Osteocyte (in vitro differentiated cells): ENCODE results near the gene PTPN2. TPM values are rescaled to one million over a fixed set of nuclear protein-coding genes. Genes with fewer than 3 reads are reported as not detected.
A peak's percentile ranks its signal among the peaks of the same experiment; 100 is the strongest.

ENCODE experiments used
- DNase-seq: peaks from one replicate; pipeline ENCODE4 v3.0.0; 2021; ENCODE audit warnings: mixed read lengths; ENCODE audit not compliant: unreplicated experiment; ENCODE audit errors: extremely low spot score
- H3K27ac Mint-ChIP-seq: one replicate; pipeline ENCODE4 v1.8.0; 2021; ENCODE audit warnings: mild to moderate bottlenecking, mixed read lengths; ENCODE audit not compliant: unreplicated experiment
- H3K27me3 Mint-ChIP-seq: one replicate; pipeline ENCODE4 v1.8.0; 2021; ENCODE audit warnings: mixed read lengths; ENCODE audit not compliant: unreplicated experiment
- H3K36me3 Mint-ChIP-seq: one replicate; pipeline ENCODE4 v1.8.0; 2021; ENCODE audit warnings: mixed read lengths; ENCODE audit not compliant: unreplicated experiment
- H3K4me1 Mint-ChIP-seq: one replicate; pipeline ENCODE4 v1.8.0; 2021; ENCODE audit warnings: mixed read lengths; ENCODE audit not compliant: unreplicated experiment
- H3K4me3 Mint-ChIP-seq: one replicate; pipeline ENCODE4 v1.8.0; 2021; ENCODE audit warnings: mild to moderate bottlenecking, moderate library complexity, mixed read lengths; ENCODE audit not compliant: unreplicated experiment
- H3K9me3 Mint-ChIP-seq: one replicate; pipeline ENCODE4 v1.8.0; 2021; ENCODE audit warnings: mixed read lengths; ENCODE audit not compliant: unreplicated experiment
- total RNA-seq: library from RNA; stranded (reverse); gene quantifications from 2 replicates; pipeline ENCODE4 v1.2.1, GENCODE V29; 2021
- TF ChIP-seq, protein P1 (sequence below): fragments of 200-600 bp; sonication (generic); IDR thresholded peaks from 2 replicates; pipeline ENCODE4 v1.5.0; 2021; ENCODE audit warnings: antibody characterized with exemption, mild to moderate bottlenecking, moderate library complexity

The PTPN2 gene
- total RNA-seq, 1 donor from 2014 or later: 28.6 TPM

- H3K27ac Mint-ChIP-seq: no peak overlapping the region
- H3K27me3 Mint-ChIP-seq: no peaks in the 10 kb centered on the region
- TF ChIP-seq, protein P1, sequence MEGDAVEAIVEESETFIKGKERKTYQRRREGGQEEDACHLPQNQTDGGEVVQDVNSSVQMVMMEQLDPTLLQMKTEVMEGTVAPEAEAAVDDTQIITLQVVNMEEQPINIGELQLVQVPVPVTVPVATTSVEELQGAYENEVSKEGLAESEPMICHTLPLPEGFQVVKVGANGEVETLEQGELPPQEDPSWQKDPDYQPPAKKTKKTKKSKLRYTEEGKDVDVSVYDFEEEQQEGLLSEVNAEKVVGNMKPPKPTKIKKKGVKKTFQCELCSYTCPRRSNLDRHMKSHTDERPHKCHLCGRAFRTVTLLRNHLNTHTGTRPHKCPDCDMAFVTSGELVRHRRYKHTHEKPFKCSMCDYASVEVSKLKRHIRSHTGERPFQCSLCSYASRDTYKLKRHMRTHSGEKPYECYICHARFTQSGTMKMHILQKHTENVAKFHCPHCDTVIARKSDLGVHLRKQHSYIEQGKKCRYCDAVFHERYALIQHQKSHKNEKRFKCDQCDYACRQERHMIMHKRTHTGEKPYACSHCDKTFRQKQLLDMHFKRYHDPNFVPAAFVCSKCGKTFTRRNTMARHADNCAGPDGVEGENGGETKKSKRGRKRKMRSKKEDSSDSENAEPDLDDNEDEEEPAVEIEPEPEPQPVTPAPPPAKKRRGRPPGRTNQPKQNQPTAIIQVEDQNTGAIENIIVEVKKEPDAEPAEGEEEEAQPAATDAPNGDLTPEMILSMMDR: no peak
- no peaks in the 10 kb centered on the region for H3K36me3 Mint-ChIP-seq
- no peak overlapping the region for H3K4me3 Mint-ChIP-seq
- H3K9me3 Mint-ChIP-seq: no peaks in the 10 kb centered on the region
- peaks cover 21% of the 10 kb centered on the region for H3K4me1 Mint-ChIP-seq
- DNase-seq: no peak
Measured at GRCh38 chr18:12747530-12748315, 136.3 kb downstream of the PTPN2 start.

DNA sequence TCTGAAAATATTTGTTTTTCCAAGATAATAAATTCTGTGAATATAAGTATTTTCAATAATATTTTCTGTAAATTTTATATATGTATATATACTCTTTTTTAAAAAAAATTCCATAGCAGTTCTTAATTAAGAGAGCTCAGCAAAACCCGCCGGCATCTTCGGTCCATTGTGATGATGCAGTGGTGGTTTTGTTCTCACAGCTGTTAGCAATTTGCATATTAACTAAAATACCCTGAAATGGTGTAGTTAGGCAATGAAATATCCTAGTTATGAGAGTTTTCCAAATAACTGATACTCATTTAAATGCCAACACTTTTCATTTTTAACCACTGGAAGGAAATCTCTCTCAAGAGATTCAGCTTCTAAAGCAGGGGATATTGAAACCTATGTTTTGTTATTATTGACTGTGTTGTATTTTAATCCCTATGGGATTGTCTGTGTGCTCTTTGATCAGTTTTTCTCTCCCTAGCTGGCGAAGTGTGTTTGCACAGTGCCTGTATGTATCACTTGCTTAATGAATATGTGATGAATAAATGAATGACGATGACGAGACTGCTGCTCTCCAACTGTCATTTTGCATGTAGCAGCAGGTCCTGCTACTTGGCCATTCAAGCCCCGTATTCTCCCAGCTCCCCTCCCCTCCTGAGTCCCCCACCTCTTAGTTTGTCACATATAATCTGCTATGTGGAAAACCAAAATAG is 138.8 kb downstream of the PTPN2 start:
- DNase-seq: no peak
- no peaks in the 10 kb centered on the region for H3K36me3 Mint-ChIP-seq
- H3K27ac Mint-ChIP-seq: no peak overlapping the region
- no peaks in the 10 kb centered on the region for H3K9me3 Mint-ChIP-seq
- H3K4me1 Mint-ChIP-seq: peaks cover 28% of the 10 kb centered on the region
- TF ChIP-seq, protein P1: no peak
- no peak overlapping the region for H3K4me3 Mint-ChIP-seq
- H3K27me3 Mint-ChIP-seq: no peaks in the 10 kb centered on the region

GRCh38 chr18:12744103-12744502 is 139.9 kb downstream of the PTPN2 start:
- Mint-ChIP-seq H3K27ac (no peak overlapping the region), H3K4me3 (no peak overlapping the region), H3K36me3 (no peaks in the 10 kb centered on the region), H3K9me3 (no peaks in the 10 kb centered on the region), H3K4me1 (peaks cover 19% of the 10 kb centered on the region), H3K27me3 (no peaks in the 10 kb centered on the region)
- TF ChIP-seq, protein P1: peak; percentile 76
- no peak for DNase-seq

GRCh38 chr18:12742453-12742852 is 141.6 kb downstream of the PTPN2 start:
- no peak overlapping the region for H3K27ac Mint-ChIP-seq
- H3K36me3 Mint-ChIP-seq: no peaks in the 10 kb centered on the region
- no peaks in the 10 kb centered on the region for H3K9me3 Mint-ChIP-seq
- no peaks in the 10 kb centered on the region for H3K27me3 Mint-ChIP-seq
- TF ChIP-seq, protein P1: no peak
- DNase-seq: no peak
- peaks cover 11% of the 10 kb centered on the region for H3K4me1 Mint-ChIP-seq
- H3K4me3 Mint-ChIP-seq: no peak overlapping the region

Other genes starting within 250 kb of the PTPN2 start
- gene SPIRE1, start 226.1 kb downstream of the PTPN2 start, total RNA-seq: 47.0 and 53.6 TPM in 2 replicates
- gene CEP76, start 181.5 kb downstream of the PTPN2 start, total RNA-seq: 6.9 and 7.2 TPM in 2 replicates
- gene PSMG2, start 181.2 kb downstream of the PTPN2 start, total RNA-seq: 63.4 and 68.1 TPM in 2 replicates
- 47.5 and 48.0 TPM in 2 replicates for gene SEH1L, start 63.8 kb upstream of the PTPN2 start, total RNA-seq
- 20.4 and 22.9 TPM in 2 replicates for gene CEP192, start 107.1 kb upstream of the PTPN2 start, total RNA-seq